GM23338 (cell line): ENCODE data around the gene RTN4IP1. TPM values are rescaled to one million over a fixed set of nuclear protein-coding genes. Genes with fewer than 3 reads are reported as not detected.

Source experiments
- ATAC-seq: fragments of 200-7000 bp; cut with Tn5 transposase; 3 replicates; pipeline ENCODE4 v1.9.1; 2020
- DNase-seq: peaks from one replicate; pipeline ENCODE4 v3.0.0-alpha.2; 2015; ENCODE audit warnings: low spot score
- H2AFZ ChIP-seq: fragments of 200-600 bp; sonication (generic); 2 replicates; pipeline ENCODE4 v1.8.0; 2016; ENCODE audit warnings: antibody characterized with exemption, mild to moderate bottlenecking, moderate library complexity
- H3F3A ChIP-seq: fragments of 200-600 bp; sonication (generic); replicated peaks from 2 replicates; pipeline ENCODE4 v1.8.0; 2017; ENCODE audit warnings: antibody characterized with exemption, mixed run types, low read depth
- H3K27ac ChIP-seq: fragments of 200-600 bp; sonication (generic); 2 replicates; pipeline ENCODE4 v1.6.1; 2016; ENCODE audit warnings: low read depth
- H3K27me3 ChIP-seq: fragments of 200-600 bp; sonication (generic); 2 replicates; pipeline ENCODE4 v1.8.0; 2016; ENCODE audit warnings: mild to moderate bottlenecking, mixed run types, moderate library complexity; ENCODE audit not compliant: insufficient read depth
- H3K36me3 ChIP-seq: fragments of 200-600 bp; sonication (generic); 2 replicates; pipeline ENCODE4 v1.8.0; 2016; ENCODE audit warnings: mild to moderate bottlenecking; ENCODE audit not compliant: insufficient read depth
- H3K4me1 ChIP-seq: fragments of 200-600 bp; sonication (generic); 2 replicates; pipeline ENCODE4 v1.8.0; 2016; ENCODE audit warnings: mild to moderate bottlenecking, moderate library complexity; ENCODE audit not compliant: insufficient read depth
- H3K4me2 ChIP-seq: fragments of 200-600 bp; sonication (generic); 2 replicates; pipeline ENCODE4 v1.7.1; 2017; ENCODE audit warnings: mixed run types
- H3K4me3 ChIP-seq: fragments of 200-600 bp; sonication (generic); 2 replicates; pipeline ENCODE4 v1.6.1; 2016; ENCODE audit warnings: mixed run types
- H3K79me2 ChIP-seq: fragments of 200-600 bp; sonication (generic); replicated peaks from 2 replicates; pipeline ENCODE4 v1.8.0; 2017; ENCODE audit warnings: mild to moderate bottlenecking; ENCODE audit not compliant: insufficient read depth
- H3K9me2 ChIP-seq: fragments of 200-600 bp; sonication (generic); 2 replicates; pipeline ENCODE4 v1.8.0; 2017; ENCODE audit not compliant: insufficient read depth
- H4K20me1 ChIP-seq: fragments of 200-600 bp; sonication (generic); replicated peaks from 2 replicates; pipeline ENCODE4 v1.8.0; 2017; ENCODE audit warnings: mild to moderate bottlenecking; ENCODE audit not compliant: insufficient read depth
- H3K27ac Mint-ChIP-seq: 2 replicates; pipeline ENCODE4 v1.8.0; 2020; ENCODE audit warnings: inconsistent platforms, mild to moderate bottlenecking, moderate library complexity, mixed read lengths
- H3K27me3 Mint-ChIP-seq: 3 replicates; pipeline ENCODE4 v1.8.0; 2022; ENCODE audit warnings: low read depth, mild to moderate bottlenecking, moderate library complexity, mixed read lengths, inconsistent platforms; ENCODE audit not compliant: insufficient read depth, poor library complexity
- H3K36me3 Mint-ChIP-seq: 3 replicates; pipeline ENCODE4 v1.8.0; 2021; ENCODE audit warnings: low read depth, mild to moderate bottlenecking, inconsistent platforms, moderate library complexity, mixed read lengths
- H3K4me1 Mint-ChIP-seq: 3 replicates; pipeline ENCODE4 v1.8.0; 2020; ENCODE audit warnings: mild to moderate bottlenecking, inconsistent platforms, mixed read lengths
- H3K4me3 Mint-ChIP-seq: 3 replicates; pipeline ENCODE4 v1.8.0; 2021; ENCODE audit warnings: moderate library complexity, mild to moderate bottlenecking, inconsistent platforms, mixed read lengths
- H3K9me3 Mint-ChIP-seq: 3 replicates; pipeline ENCODE4 v1.8.0; 2020; ENCODE audit warnings: moderate library complexity, mild to moderate bottlenecking, inconsistent platforms, mixed read lengths
- CREB1 ChIP-seq: fragments of 250-450 bp; sonication (Bioruptor Pico); IDR thresholded peaks from 2 replicates; pipeline ENCODE4 v1.5.0; 2020; ENCODE audit warnings: low read depth, mild to moderate bottlenecking, moderate library complexity
- EZH2 ChIP-seq: fragments of 200-600 bp; sonication (generic); IDR thresholded peaks from one replicate; pipeline ENCODE4 v1.8.0; 2017; ENCODE audit warnings: antibody characterized with exemption, mild to moderate bottlenecking, low read depth; ENCODE audit not compliant: unreplicated experiment
- EZH2phosphoT487 ChIP-seq: fragments of 200-600 bp; sonication (generic); IDR thresholded peaks from one replicate; pipeline ENCODE4 v1.8.1; 2018; ENCODE audit warnings: antibody characterized with exemption; ENCODE audit not compliant: unreplicated experiment
- JUNB ChIP-seq: IDR thresholded peaks from one replicate; pipeline ENCODE4 v1.6.1; 2016; ENCODE audit warnings: antibody characterized with exemption; ENCODE audit not compliant: unreplicated experiment
- NANOG ChIP-seq: IDR thresholded peaks from 2 replicates; pipeline ENCODE4 v1.6.1; 2016; ENCODE audit warnings: antibody characterized with exemption, borderline replicate concordance
- POLR2AphosphoS5 ChIP-seq: IDR thresholded peaks from 2 replicates; pipeline ENCODE4 v1.6.1; 2016; ENCODE audit warnings: antibody characterized with exemption, low read depth
- STAT1 ChIP-seq: IDR thresholded peaks from one replicate; pipeline ENCODE4 v1.6.1; 2016; ENCODE audit warnings: antibody characterized with exemption; ENCODE audit not compliant: unreplicated experiment
- ZNF114 ChIP-seq: fragments of 250-450 bp; sonication (Bioruptor Pico); IDR thresholded peaks from 2 replicates; pipeline ENCODE4 v1.5.0; 2020; ENCODE audit warnings: mild to moderate bottlenecking, moderate library complexity
- ZNF331 ChIP-seq: fragments of 250-450 bp; sonication (Bioruptor Pico); IDR thresholded peaks from 2 replicates; pipeline ENCODE4 v1.5.0; 2020; ENCODE audit warnings: low read depth, mild to moderate bottlenecking, moderate library complexity
- polyA plus RNA-seq: library from polyadenylated mRNA; unstranded; fragments of >200 nt; fragmentation: Nextera tagmentation; extraction: Ambion mirVana; gene quantifications from 2 replicates; pipeline ENCODE4 v1.2.1, GENCODE V29; 2016
- total RNA-seq: library from RNA; depleted of rRNA; stranded (reverse); fragments of >200 nt; shearing (Covaris generic); gene quantifications from 2 replicates; pipeline ENCODE4 v1.2.3, GENCODE V29; 2014
- TF ChIP-seq, protein P1 (sequence below), 2 experiments: fragments of 200-600 bp in 1 of 2; sonication (generic) in 1 of 2; conservative IDR thresholded peaks; 2 replicates each; pipeline versions ENCODE4 v1.5.1 to v1.6.1; 2016 to 2017; ENCODE audit warnings: antibody characterized with exemption in 2 of 2, low read depth in 2 of 2, mild to moderate bottlenecking in 2 of 2, moderate library complexity in 1 of 2
- TF ChIP-seq, protein P2 (sequence below): fragments of 250-450 bp; sonication (Bioruptor Pico); IDR thresholded peaks from 2 replicates; pipeline ENCODE4 v1.5.0; 2020; ENCODE audit warnings: mild to moderate bottlenecking, moderate library complexity
- TF ChIP-seq, protein P3 (sequence below): IDR thresholded peaks from 2 replicates; pipeline ENCODE4 v1.6.1; 2016; ENCODE audit warnings: antibody characterized with exemption
- TF ChIP-seq, protein P4 (sequence below): IDR thresholded peaks from one replicate; pipeline ENCODE4 v1.6.1; 2018; ENCODE audit warnings: antibody characterized with exemption; ENCODE audit not compliant: unreplicated experiment

The RTN4IP1 gene
- total and polyA plus RNA-seq, 2 experiments from 2014 or later: 14.5 to 17.5 TPM

DNA sequence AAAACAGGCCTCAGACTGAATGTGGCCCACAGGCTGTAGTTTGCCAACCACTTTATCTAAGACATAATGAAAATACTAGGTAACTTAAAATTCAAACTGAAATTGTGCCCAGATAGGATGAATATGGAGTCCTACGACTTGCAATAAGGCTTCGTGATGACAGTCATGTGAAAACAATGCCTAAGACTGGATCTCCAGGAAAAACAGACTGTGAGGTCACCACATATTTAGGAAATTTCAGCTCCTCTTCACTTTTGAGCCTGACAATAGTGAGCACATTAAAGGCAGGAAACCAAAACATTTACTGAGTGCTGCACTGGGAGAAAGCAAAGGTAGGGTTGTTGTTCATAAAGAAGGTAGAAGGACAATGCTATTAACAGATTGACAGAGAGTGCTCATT, 50.0 kb downstream of the RTN4IP1 start:
- TF ChIP-seq, protein P1, sequence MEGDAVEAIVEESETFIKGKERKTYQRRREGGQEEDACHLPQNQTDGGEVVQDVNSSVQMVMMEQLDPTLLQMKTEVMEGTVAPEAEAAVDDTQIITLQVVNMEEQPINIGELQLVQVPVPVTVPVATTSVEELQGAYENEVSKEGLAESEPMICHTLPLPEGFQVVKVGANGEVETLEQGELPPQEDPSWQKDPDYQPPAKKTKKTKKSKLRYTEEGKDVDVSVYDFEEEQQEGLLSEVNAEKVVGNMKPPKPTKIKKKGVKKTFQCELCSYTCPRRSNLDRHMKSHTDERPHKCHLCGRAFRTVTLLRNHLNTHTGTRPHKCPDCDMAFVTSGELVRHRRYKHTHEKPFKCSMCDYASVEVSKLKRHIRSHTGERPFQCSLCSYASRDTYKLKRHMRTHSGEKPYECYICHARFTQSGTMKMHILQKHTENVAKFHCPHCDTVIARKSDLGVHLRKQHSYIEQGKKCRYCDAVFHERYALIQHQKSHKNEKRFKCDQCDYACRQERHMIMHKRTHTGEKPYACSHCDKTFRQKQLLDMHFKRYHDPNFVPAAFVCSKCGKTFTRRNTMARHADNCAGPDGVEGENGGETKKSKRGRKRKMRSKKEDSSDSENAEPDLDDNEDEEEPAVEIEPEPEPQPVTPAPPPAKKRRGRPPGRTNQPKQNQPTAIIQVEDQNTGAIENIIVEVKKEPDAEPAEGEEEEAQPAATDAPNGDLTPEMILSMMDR (conservative IDR thresholded peaks at IDR 0.05; ENCODE audit: low read depth in 2 of 2): no peak
- TF ChIP-seq POLR2AphosphoS5 (no peak), ZNF331 (no peak), NANOG (no peak), JUNB (no peak), STAT1 (no peak), ZNF114 (CRISPR knock-in tag) (no peak), CREB1 (CRISPR knock-in tag) (no peak), EZH2phosphoT487 (no peak), EZH2 (no peak)
- TF ChIP-seq, protein P2, sequence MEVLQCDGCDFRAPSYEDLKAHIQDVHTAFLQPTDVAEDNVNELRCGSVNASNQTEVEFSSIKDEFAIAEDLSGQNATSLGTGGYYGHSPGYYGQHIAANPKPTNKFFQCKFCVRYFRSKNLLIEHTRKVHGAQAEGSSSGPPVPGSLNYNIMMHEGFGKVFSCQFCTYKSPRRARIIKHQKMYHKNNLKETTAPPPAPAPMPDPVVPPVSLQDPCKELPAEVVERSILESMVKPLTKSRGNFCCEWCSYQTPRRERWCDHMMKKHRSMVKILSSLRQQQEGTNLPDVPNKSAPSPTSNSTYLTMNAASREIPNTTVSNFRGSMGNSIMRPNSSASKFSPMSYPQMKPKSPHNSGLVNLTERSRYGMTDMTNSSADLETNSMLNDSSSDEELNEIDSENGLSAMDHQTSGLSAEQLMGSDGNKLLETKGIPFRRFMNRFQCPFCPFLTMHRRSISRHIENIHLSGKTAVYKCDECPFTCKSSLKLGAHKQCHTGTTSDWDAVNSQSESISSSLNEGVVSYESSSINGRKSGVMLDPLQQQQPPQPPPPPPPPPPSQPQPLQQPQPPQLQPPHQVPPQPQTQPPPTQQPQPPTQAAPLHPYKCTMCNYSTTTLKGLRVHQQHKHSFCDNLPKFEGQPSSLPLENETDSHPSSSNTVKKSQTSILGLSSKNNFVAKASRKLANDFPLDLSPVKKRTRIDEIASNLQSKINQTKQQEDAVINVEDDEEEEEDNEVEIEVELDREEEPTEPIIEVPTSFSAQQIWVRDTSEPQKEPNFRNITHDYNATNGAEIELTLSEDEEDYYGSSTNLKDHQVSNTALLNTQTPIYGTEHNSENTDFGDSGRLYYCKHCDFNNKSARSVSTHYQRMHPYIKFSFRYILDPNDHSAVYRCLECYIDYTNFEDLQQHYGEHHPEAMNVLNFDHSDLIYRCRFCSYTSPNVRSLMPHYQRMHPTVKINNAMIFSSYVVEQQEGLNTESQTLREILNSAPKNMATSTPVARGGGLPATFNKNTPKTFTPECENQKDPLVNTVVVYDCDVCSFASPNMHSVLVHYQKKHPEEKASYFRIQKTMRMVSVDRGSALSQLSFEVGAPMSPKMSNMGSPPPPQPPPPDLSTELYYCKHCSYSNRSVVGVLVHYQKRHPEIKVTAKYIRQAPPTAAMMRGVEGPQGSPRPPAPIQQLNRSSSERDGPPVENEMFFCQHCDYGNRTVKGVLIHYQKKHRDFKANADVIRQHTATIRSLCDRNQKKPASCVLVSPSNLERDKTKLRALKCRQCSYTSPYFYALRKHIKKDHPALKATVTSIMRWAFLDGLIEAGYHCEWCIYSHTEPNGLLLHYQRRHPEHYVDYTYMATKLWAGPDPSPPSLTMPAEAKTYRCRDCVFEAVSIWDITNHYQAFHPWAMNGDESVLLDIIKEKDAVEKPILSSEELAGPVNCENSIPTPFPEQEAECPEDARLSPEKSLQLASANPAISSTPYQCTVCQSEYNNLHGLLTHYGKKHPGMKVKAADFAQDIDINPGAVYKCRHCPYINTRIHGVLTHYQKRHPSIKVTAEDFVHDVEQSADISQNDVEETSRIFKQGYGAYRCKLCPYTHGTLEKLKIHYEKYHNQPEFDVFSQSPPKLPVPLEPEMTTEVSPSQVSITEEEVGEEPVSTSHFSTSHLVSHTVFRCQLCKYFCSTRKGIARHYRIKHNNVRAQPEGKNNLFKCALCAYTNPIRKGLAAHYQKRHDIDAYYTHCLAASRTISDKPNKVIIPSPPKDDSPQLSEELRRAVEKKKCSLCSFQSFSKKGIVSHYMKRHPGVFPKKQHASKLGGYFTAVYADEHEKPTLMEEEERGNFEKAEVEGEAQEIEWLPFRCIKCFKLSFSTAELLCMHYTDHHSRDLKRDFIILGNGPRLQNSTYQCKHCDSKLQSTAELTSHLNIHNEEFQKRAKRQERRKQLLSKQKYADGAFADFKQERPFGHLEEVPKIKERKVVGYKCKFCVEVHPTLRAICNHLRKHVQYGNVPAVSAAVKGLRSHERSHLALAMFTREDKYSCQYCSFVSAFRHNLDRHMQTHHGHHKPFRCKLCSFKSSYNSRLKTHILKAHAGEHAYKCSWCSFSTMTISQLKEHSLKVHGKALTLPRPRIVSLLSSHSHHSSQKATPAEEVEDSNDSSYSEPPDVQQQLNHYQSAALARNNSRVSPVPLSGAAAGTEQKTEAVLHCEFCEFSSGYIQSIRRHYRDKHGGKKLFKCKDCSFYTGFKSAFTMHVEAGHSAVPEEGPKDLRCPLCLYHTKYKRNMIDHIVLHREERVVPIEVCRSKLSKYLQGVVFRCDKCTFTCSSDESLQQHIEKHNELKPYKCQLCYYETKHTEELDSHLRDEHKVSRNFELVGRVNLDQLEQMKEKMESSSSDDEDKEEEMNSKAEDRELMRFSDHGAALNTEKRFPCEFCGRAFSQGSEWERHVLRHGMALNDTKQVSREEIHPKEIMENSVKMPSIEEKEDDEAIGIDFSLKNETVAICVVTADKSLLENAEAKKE (CRISPR knock-in tag): no peak
- TF ChIP-seq, protein P3, sequence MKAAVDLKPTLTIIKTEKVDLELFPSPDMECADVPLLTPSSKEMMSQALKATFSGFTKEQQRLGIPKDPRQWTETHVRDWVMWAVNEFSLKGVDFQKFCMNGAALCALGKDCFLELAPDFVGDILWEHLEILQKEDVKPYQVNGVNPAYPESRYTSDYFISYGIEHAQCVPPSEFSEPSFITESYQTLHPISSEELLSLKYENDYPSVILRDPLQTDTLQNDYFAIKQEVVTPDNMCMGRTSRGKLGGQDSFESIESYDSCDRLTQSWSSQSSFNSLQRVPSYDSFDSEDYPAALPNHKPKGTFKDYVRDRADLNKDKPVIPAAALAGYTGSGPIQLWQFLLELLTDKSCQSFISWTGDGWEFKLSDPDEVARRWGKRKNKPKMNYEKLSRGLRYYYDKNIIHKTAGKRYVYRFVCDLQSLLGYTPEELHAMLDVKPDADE: no peak
- TF ChIP-seq, protein P4, sequence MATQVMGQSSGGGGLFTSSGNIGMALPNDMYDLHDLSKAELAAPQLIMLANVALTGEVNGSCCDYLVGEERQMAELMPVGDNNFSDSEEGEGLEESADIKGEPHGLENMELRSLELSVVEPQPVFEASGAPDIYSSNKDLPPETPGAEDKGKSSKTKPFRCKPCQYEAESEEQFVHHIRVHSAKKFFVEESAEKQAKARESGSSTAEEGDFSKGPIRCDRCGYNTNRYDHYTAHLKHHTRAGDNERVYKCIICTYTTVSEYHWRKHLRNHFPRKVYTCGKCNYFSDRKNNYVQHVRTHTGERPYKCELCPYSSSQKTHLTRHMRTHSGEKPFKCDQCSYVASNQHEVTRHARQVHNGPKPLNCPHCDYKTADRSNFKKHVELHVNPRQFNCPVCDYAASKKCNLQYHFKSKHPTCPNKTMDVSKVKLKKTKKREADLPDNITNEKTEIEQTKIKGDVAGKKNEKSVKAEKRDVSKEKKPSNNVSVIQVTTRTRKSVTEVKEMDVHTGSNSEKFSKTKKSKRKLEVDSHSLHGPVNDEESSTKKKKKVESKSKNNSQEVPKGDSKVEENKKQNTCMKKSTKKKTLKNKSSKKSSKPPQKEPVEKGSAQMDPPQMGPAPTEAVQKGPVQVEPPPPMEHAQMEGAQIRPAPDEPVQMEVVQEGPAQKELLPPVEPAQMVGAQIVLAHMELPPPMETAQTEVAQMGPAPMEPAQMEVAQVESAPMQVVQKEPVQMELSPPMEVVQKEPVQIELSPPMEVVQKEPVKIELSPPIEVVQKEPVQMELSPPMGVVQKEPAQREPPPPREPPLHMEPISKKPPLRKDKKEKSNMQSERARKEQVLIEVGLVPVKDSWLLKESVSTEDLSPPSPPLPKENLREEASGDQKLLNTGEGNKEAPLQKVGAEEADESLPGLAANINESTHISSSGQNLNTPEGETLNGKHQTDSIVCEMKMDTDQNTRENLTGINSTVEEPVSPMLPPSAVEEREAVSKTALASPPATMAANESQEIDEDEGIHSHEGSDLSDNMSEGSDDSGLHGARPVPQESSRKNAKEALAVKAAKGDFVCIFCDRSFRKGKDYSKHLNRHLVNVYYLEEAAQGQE: no peak
- Histone ChIP-seq H3K4me2 (no peak overlapping the region), H4K20me1 (no peaks in the 10 kb centered on the region; the same call in 1 of the 2 replicates), H3K27me3 (no peaks in the 10 kb centered on the region), H3K79me2 (no peaks in the 10 kb centered on the region), H3K9me2 (no peaks in the 10 kb centered on the region), H3K27ac (peak overlapping the region; percentile 26; the same call in 1 of the 2 replicates), H3K36me3 (peaks cover 10% of the 10 kb centered on the region; the same call in 1 of the 2 replicates), H3F3A (no peaks in the 10 kb centered on the region), H3K4me1 (no peaks in the 10 kb centered on the region), H2AFZ (no peak overlapping the region), H3K4me3 (no peak overlapping the region)
- DNase-seq (no peak), ATAC-seq (no peak)
- Mint-ChIP-seq H3K9me3 (no peaks in the 10 kb centered on the region), H3K36me3 (peaks cover 19% of the 10 kb centered on the region; the same call in 2 of the 3 replicates), H3K4me3 (no peak overlapping the region), H3K4me1 (0 out of 3 replicates have a peak, but pooled peaks cover 2% of the 10 kb centered on the region), H3K27ac (no peak overlapping the region), H3K27me3 (peaks cover 2% of the 10 kb centered on the region)
